ENCODE measurements around the gene U2SURP. TPM values are rescaled to one million over a fixed set of nuclear protein-coding genes. Genes with fewer than 3 reads are reported as not detected.
A peak's percentile ranks its signal among the peaks of the same experiment; 100 is the strongest.

U2SURP gene
- total RNA-seq, 4 donors from 2014 or later: 35.7 to 58.6 (median 45.2) TPM

DNA sequence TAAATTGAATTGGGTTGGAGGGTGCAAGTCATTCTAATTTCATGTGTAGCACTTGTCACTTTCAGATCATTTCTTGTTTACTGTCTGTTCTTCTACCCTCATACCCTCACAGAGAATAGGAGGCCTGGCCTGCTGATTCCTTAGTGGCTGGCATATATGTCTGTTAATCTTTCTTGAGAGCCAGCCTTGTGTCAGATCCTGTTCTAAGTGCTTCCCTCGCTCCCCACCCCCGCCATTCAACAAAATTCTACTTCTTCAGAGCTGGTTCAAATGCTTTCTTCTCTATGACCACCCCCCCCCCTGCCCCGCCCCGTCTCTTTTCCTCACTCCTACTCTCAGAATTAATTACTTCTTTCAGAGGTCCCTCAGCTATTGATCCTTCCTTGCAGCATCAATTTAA, 1.5 kb upstream of the U2SURP start:
- Histone ChIP-seq H3K4me1 (peaks cover 33 to 46% (median 42%) of the 10 kb centered on the region in 4 donors), H3K27me3 (no peaks in the 10 kb centered on the region), H3K36me3 (no peaks in the 10 kb centered on the region), H3K27ac (replicated peaks in 1 of 4) (peak overlapping the region; percentile 87 to 95 (median 90)), H3K9me3 (no peaks in the 10 kb centered on the region), H3K4me3 (peak overlapping the region in 3 of 4 donors; percentile 78 to 98 (median 90))
- DNase-seq (ENCODE audit: extremely low spot score): no peak
- TF ChIP-seq EP300 (IDR thresholded peaks at IDR 0.05) (no peak), POLR2A (IDR thresholded peaks at IDR 0.05; ENCODE audit: low read depth) (no peak), POLR2AphosphoS5 (IDR thresholded peaks at IDR 0.05) (no peak)
- TF ChIP-seq, protein P1, sequence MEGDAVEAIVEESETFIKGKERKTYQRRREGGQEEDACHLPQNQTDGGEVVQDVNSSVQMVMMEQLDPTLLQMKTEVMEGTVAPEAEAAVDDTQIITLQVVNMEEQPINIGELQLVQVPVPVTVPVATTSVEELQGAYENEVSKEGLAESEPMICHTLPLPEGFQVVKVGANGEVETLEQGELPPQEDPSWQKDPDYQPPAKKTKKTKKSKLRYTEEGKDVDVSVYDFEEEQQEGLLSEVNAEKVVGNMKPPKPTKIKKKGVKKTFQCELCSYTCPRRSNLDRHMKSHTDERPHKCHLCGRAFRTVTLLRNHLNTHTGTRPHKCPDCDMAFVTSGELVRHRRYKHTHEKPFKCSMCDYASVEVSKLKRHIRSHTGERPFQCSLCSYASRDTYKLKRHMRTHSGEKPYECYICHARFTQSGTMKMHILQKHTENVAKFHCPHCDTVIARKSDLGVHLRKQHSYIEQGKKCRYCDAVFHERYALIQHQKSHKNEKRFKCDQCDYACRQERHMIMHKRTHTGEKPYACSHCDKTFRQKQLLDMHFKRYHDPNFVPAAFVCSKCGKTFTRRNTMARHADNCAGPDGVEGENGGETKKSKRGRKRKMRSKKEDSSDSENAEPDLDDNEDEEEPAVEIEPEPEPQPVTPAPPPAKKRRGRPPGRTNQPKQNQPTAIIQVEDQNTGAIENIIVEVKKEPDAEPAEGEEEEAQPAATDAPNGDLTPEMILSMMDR (IDR thresholded peaks at IDR 0.05): no peak
- intact Hi-C loops (cut with DNase I): loop anchor here (2.0 to 10.0 kb wide), 2 partner anchors 421 to 555 kb away; partner anchors contain the start of genes ATR and XRN1
- 88% methylated on average over 4 of the region's 4 CpGs for WGBS

DNA sequence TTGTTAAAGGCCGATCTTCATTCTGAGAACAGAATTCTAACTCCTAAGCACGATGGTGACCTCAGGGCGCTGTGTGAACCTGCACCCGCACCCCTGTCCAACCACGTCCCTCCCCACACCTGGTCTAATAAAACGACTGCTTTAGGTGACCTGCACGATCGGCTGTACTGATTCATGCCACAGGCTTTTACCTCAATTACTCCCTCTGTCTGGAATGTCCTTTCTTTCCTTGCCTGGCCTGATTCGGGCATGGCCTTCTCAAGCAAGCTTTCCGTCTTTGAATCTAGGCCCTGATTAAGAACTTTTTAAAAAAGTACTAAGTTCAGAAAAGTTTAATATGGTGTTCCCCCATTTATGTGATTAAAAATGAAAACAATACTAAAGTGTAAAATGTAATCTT, 842 bp upstream of the U2SURP start:
- WGBS: 30% methylated on average over 10 of the region's 10 CpGs
- intact Hi-C loops (cut with DNase I): loop anchor here (10.0 kb wide), 1 partner anchor 556 kb away; the partner anchor contains the start of gene XRN1

DNA sequence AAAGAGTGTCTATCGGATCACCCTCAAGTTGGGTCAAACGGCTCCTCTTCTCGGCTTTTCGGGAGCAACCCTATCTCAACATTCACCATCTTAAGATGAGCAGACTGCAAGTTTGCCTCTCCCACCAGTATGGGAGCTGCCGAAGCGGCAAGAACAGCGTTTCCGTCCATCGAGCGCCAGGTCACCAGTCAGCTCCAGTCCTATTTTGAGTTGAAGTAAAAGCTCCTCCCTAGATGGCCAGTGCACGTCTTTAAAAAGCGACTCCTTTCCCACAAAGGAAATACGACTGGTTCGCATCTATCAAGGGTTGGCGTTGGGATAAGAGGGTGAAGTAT, 369 bp upstream of the U2SURP start:
- 0% methylated on average over 5 of the region's 15 CpGs for WGBS
- H3K4me3 ChIP-seq: peak overlapping the region; percentile 78 to 98 (median 91)
- TF ChIP-seq, protein P1 (IDR thresholded peaks at IDR 0.05): no peak
- no peak for TF ChIP-seq EP300 (IDR thresholded peaks at IDR 0.05)
- no peak for TF ChIP-seq POLR2A (IDR thresholded peaks at IDR 0.05; ENCODE audit: low read depth)
- TF ChIP-seq POLR2AphosphoS5 (IDR thresholded peaks at IDR 0.05): no peak
- H3K4me1 ChIP-seq: peaks cover 38 to 55% (median 53%) of the 10 kb centered on the region in 4 donors
- H3K36me3 ChIP-seq: no peaks in the 10 kb centered on the region
- H3K27ac ChIP-seq (replicated peaks in 1 of 4): peak overlapping the region; percentile 87 to 95 (median 90)
- no peaks in the 10 kb centered on the region for H3K27me3 ChIP-seq
- intact Hi-C loops (cut with DNase I): loop anchor here (10.0 kb wide), 1 partner anchor 556 kb away; the partner anchor contains the start of gene XRN1
- H3K9me3 ChIP-seq: no peaks in the 10 kb centered on the region
- DNase-seq (ENCODE audit: extremely low spot score): peak; percentile 93

More for the DNA sequence above, 842 bp upstream of the U2SURP start:
- peak overlapping the region; percentile 78 to 98 (median 91) for H3K4me3 ChIP-seq
- DNase-seq (ENCODE audit: extremely low spot score): no peak
- H3K27ac ChIP-seq (replicated peaks in 1 of 4): peak overlapping the region; percentile 87 to 95 (median 90)
- H3K36me3 ChIP-seq: no peaks in the 10 kb centered on the region
- peaks cover 38 to 50% (median 48%) of the 10 kb centered on the region in 4 donors for H3K4me1 ChIP-seq
- no peak for TF ChIP-seq EP300 (IDR thresholded peaks at IDR 0.05)
- TF ChIP-seq POLR2A (IDR thresholded peaks at IDR 0.05; ENCODE audit: low read depth): no peak
- TF ChIP-seq, protein P1 (IDR thresholded peaks at IDR 0.05): no peak
- H3K9me3 ChIP-seq: no peaks in the 10 kb centered on the region
- H3K27me3 ChIP-seq: no peaks in the 10 kb centered on the region

DNA sequence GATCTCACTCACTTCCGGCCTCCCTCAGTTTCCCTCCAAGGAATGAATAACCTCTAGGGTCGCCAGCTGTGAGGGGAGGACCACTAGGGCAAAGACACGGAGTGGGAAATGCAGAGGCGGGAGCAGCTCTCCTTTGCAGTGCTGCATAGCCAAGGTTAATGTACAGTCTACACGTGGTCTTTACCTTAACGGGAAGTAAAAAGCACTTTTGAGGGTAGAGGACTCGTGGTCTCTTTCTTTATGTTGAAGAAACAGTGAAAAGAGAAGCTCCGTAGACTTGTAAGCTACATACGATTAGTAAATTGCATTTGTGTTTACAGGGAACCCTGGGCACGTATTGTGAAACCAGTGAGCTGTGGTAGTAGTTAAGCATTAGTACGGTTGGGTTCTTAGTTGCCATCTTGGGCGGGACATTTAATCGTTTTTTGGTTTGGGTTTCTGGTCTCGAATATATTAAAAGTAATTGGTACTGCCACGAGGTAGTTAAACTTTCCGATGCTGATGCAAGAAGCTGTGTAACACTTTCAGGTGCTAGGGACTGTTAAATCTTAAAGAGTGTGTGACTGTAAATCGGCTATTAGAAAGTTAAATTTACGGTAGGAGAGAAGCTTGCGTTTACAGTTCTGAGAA, 828 bp downstream of the U2SURP start:
- intact Hi-C loops (cut with DNase I): loop anchor here (10.0 kb wide), 1 partner anchor 557 kb away; the partner anchor contains the start of gene XRN1
- no peaks in the 10 kb centered on the region for H3K36me3 ChIP-seq
- no peaks in the 10 kb centered on the region for H3K9me3 ChIP-seq
- H3K27me3 ChIP-seq: no peaks in the 10 kb centered on the region
- peak overlapping the region; percentile 87 to 95 (median 90) for H3K27ac ChIP-seq (replicated peaks in 1 of 4)
- peaks cover 45 to 67% (median 64%) of the 10 kb centered on the region in 4 donors for H3K4me1 ChIP-seq
- TF ChIP-seq, protein P1 (IDR thresholded peaks at IDR 0.05): no peak
- no peak for TF ChIP-seq EP300 (IDR thresholded peaks at IDR 0.05)
- DNase-seq (ENCODE audit: extremely low spot score): no peak
- WGBS: under 1% methylated on average over 19 of the region's 19 CpGs
- peak overlapping the region; percentile 78 to 98 (median 91) for H3K4me3 ChIP-seq
